Fibroblast of skin of right biceps (primary cell): ENCODE results near the gene NKPD1.

ENCODE experiments used
- DNase-seq: peaks from one replicate; pipeline ENCODE4 v3.0.0-alpha.2; 2013

The NKPD1 gene

GRCh38 chr19:45152504-45153338 is 8.1 kb downstream of the NKPD1 start:
- peak; percentile 46 for DNase-seq

GRCh38 chr19:45151821-45152503 is 8.8 kb downstream of the NKPD1 start:
- no peak for DNase-seq

- no peak for DNase-seq
These were observed 9.5 kb downstream of the NKPD1 start for GRCh38 chr19:45151320-45151719.

- no peak for DNase-seq
These were observed 10.0 kb downstream of the NKPD1 start for GRCh38 chr19:45150751-45151281.

GRCh38 chr19:45150180-45150579 is 10.6 kb downstream of the NKPD1 start:
- no peak for DNase-seq

GRCh38 chr19:45149129-45149528 is 11.7 kb downstream of the NKPD1 start:
- DNase-seq = no peak

- no peak for DNase-seq
These were observed 12.7 kb downstream of the NKPD1 start for GRCh38 chr19:45147835-45148676.

- DNase-seq = no peak
These were observed 14.0 kb downstream of the NKPD1 start for GRCh38 chr19:45146741-45147205.

GRCh38 chr19:45146251-45146650 is 14.5 kb downstream of the NKPD1 start:
- DNase-seq = no peak

- DNase-seq = no peak
These were observed 15.3 kb downstream of the NKPD1 start for GRCh38 chr19:45145270-45146189.

- DNase-seq = no peak
These were observed 16.1 kb downstream of the NKPD1 start for GRCh38 chr19:45144431-45145269.

- no peak for DNase-seq
These were observed 18.1 kb downstream of the NKPD1 start for GRCh38 chr19:45142726-45143110.

GRCh38 chr19:45142016-45142725 is 18.6 kb downstream of the NKPD1 start:
- no peak for DNase-seq

GRCh38 chr19:45141203-45141900 is 19.4 kb downstream of the NKPD1 start:
- no peak for DNase-seq

- DNase-seq = no peak
These were observed 20.2 kb downstream of the NKPD1 start for GRCh38 chr19:45140533-45140932.

GRCh38 chr19:45140144-45140503 is 20.7 kb downstream of the NKPD1 start:
- DNase-seq = no peak

- no peak for DNase-seq
These were observed 21.3 kb downstream of the NKPD1 start for GRCh38 chr19:45139286-45140143.

GRCh38 chr19:45138303-45138751 is 22.5 kb downstream of the NKPD1 start:
- DNase-seq = no peak
